ENCODE data around the gene GLCCI1.

Gene GLCCI1

DNA sequence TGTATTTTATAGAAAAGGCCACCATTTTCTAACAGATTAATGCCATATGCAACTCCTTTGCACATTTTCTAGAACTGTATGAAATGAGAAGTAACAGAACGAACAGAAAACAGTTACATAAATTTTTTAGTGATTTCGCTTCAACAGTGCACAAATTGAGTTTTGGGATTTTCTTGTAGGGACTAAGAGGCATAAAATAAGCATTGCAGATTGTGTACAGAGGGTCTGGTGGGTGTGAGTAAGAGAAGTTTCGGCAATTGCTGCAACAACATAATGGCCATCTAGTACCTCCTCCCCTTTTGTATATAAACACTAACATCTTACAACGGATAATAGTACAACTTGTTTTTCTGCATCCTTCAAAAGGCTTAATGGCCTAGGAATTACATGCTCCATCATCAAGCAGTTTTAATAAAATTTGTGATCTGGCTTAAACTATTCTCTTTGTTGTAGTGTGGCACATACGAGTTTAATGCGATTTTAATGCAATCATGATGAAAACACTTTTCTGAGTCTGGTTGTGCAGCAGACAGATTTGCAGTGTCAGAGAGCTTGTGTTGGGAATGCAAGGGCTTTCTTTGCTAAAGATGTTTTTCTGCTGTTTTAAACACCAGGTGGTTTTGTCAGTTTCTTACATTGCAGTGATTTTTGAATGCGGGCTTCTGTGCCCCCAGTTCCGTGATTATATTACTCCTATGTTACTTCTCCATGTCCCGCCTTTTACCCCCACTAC is 2.9 kb downstream of the GLCCI1 start:
- no peak for DNase-seq (ENCODE audit: low spot score)
- TF ChIP-seq, protein P1, sequence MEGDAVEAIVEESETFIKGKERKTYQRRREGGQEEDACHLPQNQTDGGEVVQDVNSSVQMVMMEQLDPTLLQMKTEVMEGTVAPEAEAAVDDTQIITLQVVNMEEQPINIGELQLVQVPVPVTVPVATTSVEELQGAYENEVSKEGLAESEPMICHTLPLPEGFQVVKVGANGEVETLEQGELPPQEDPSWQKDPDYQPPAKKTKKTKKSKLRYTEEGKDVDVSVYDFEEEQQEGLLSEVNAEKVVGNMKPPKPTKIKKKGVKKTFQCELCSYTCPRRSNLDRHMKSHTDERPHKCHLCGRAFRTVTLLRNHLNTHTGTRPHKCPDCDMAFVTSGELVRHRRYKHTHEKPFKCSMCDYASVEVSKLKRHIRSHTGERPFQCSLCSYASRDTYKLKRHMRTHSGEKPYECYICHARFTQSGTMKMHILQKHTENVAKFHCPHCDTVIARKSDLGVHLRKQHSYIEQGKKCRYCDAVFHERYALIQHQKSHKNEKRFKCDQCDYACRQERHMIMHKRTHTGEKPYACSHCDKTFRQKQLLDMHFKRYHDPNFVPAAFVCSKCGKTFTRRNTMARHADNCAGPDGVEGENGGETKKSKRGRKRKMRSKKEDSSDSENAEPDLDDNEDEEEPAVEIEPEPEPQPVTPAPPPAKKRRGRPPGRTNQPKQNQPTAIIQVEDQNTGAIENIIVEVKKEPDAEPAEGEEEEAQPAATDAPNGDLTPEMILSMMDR (IDR thresholded peaks at IDR 0.05; ENCODE audit: extremely low read depth, insufficient read depth, missing control alignments), result no peak
- in situ Hi-C loops (cut with MboI; ENCODE audit: low pct_unique_long_range_greater_than_20kb, low sequenced_read_pairs, unreplicated experiment), result no loop called here

DNA sequence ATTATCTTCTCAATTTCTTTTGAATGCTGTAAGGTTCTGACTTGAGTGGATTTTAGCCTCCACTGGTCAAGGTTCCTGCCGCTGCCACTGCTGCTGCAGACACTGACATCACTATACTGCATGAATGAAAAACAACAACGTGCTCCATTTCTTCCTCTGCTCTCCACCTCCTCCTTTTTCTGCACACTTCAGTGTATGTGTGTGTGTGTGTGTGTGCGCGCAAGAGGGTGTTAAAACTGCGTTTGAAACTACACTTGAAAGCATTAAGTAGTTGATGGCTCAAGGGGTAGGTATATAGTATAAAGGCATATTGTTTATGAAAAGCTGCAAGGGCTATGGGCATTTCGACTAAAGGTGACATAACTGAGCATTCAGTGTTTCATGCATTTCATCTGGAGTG is 3.5 kb downstream of the GLCCI1 start:
- in situ Hi-C loops (cut with MboI; ENCODE audit: low pct_unique_long_range_greater_than_20kb, low sequenced_read_pairs, unreplicated experiment), result no loop called here
- no peak for DNase-seq (ENCODE audit: low spot score)
- TF ChIP-seq, protein P1 (IDR thresholded peaks at IDR 0.05; ENCODE audit: extremely low read depth, insufficient read depth, missing control alignments), result no peak

DNA sequence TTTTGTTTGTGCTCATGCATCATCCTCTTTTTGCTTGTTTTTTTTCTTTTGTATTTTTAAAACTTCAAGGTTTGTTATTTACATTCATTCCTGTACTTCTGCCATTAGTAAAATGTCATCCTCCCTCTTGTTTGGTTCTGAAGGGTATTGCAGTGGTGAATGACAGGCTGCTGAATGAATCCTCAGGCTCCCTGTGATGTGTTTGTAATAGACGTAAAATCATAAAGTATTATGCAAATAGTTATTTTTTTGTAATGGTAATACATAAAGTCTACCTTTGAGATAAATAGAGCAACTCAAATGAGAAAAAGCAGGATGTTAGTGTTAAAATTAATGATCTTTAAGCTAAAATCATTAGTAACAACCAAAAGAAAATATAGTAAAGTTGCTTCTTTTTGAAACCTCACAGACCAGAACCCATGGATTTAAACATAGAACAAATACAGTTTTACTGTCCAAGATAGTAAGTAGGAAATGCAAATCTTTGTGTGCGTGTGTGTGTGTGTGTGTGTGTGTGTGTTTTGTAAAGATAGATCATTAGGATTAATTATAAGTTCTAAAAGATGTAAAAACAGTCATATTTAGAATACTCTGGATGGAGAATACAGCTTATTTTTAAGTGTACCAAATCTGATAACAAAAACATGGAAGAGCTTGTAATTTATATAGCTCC is 4.5 kb downstream of the GLCCI1 start:
- TF ChIP-seq, protein P1 (IDR thresholded peaks at IDR 0.05; ENCODE audit: extremely low read depth, insufficient read depth, missing control alignments), result no peak
- DNase-seq (ENCODE audit: low spot score), result no peak
- in situ Hi-C loops (cut with MboI; ENCODE audit: low pct_unique_long_range_greater_than_20kb, low sequenced_read_pairs, unreplicated experiment), result no loop called here

DNA sequence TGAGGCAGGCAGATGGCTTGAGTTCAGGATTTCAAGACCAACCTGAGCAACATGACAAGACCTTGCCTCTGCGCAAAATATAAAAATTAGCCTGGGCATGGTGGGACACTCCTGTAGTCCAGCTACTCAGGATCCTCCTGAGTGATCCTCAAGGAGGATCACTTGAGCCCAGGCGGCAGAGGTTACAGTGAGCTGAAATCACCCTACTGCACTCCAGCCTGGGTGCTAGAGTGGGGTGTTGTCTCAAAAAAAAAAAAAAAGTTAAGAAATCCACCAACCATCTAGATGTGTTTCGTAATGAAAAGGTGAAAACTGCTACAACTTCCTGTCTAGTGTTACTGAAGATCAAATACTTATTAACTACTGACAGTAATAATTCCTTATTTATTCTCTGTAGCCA is 8.1 kb downstream of the GLCCI1 start:
- TF ChIP-seq, protein P1 (IDR thresholded peaks at IDR 0.05; ENCODE audit: extremely low read depth, insufficient read depth, missing control alignments), result no peak
- no peak for DNase-seq (ENCODE audit: low spot score)
- in situ Hi-C loops (cut with MboI; ENCODE audit: low pct_unique_long_range_greater_than_20kb, low sequenced_read_pairs, unreplicated experiment), result no loop called here

DNA sequence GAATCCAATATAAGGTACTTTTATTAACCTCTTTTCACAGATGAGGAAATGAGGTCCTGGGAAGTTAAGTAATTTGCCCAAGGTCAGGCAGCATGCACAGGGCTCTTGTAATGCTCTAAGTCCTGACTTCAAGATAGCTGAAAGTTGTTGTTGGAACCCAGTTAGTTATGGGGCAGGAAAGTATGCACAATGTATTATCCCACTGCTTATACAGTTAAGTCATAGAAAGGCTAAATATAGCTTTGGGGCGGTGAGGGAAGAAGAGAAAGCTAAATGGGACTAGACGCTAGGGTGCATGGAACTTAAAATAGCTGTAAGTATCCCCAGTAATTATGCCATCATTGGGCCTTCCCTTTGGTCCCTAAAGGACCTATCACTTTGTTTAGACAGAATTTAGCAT is 9.2 kb downstream of the GLCCI1 start:
- TF ChIP-seq, protein P1 (IDR thresholded peaks at IDR 0.05; ENCODE audit: extremely low read depth, insufficient read depth, missing control alignments), result no peak
- in situ Hi-C loops (cut with MboI; ENCODE audit: low pct_unique_long_range_greater_than_20kb, low sequenced_read_pairs, unreplicated experiment), result no loop called here

DNA sequence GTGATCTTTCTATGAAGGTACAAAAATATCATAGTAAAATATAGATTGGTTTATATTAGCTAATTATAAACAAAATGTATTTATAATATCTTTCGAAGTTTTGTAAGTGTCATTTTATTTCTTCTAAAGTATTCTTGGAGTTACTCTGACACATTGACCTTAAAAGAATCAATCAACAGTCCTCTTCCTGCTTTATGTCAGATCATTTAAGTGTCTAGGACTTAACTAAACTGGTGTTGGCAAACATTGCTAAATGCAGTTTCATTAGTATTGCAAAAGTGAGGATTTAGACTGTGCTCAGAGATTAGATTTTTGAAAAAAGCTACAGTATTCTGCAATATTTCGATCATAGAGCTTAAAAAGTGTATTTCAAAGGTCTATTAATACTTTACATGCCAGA is 10.3 kb downstream of the GLCCI1 start:
- in situ Hi-C loops (cut with MboI; ENCODE audit: low pct_unique_long_range_greater_than_20kb, low sequenced_read_pairs, unreplicated experiment), result no loop called here
- TF ChIP-seq, protein P1 (IDR thresholded peaks at IDR 0.05; ENCODE audit: extremely low read depth, insufficient read depth, missing control alignments), result no peak
- DNase-seq (ENCODE audit: low spot score), result no peak

More for the DNA sequence above, 9.2 kb downstream of the GLCCI1 start:
- no peak for DNase-seq (ENCODE audit: low spot score)
